ENCODE data around the gene FHDC1.
"Not testable (repeated sequence)": the region's sequence is repeated elsewhere in the genome, so short reads cannot be mapped to it uniquely, and the experiment has no call there.

Gene FHDC1, protein sequence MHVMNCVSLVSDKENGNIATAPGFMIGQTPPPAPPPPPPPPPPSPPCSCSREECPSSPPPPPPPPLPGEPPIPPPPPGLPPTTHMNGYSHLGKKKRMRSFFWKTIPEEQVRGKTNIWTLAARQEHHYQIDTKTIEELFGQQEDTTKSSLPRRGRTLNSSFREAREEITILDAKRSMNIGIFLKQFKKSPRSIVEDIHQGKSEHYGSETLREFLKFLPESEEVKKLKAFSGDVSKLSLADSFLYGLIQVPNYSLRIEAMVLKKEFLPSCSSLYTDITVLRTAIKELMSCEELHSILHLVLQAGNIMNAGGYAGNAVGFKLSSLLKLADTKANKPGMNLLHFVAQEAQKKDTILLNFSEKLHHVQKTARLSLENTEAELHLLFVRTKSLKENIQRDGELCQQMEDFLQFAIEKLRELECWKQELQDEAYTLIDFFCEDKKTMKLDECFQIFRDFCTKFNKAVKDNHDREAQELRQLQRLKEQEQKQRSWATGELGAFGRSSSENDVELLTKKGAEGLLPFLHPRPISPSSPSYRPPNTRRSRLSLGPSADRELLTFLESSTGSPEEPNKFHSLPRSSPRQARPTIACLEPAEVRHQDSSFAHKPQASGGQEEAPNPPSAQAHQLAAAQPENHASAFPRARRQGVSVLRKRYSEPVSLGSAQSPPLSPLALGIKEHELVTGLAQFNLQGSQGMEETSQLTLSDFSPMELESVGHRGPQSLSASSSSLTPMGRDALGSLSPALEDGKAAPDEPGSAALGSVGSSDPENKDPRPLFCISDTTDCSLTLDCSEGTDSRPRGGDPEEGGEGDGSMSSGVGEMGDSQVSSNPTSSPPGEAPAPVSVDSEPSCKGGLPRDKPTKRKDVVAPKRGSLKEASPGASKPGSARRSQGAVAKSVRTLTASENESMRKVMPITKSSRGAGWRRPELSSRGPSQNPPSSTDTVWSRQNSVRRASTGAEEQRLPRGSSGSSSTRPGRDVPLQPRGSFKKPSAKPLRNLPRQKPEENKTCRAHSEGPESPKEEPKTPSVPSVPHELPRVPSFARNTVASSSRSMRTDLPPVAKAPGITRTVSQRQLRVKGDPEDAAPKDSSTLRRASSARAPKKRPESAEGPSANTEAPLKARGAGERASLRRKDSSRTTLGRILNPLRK

DNA sequence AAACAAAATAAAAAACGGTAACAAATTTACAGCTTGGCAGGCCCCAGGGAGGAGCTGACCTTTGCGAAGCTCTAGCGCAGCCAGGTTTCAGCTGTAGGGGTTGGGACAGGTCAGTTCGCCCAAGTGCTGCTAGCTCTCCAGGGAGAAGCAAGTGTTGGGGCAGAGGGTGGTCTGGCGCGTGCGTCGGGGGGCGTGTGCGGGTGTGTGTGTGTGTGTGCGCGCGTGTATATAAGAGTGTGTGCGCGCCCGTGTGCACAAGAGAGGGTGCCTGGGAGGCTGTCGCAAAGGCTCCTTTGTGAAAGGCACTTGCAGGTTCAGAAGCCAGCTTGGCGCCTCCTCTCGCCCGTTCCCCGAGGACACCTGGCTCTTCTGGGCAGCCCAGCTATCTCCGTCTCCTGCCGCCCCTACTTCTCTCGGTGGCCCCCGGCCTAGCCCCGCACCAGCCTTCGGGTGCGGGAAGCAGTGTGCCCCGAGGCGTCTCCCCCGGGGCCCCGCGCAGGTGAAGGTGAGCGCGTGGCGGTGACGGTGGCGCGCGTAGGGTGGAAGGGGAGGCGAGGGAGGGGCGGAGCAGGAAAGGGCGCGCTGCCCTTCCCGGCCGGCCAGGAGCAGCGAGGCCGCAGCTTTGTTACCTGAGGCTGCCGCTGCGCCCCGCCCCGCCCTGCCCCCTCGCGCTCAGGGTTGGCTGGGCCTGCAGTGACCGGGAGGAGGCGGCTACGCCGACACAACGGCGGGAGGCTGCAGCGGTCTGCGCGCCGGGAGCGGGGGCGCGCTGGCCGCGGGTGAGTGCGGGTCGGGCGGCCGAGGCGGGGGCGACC is at the start of gene FHDC1:
Gene FHDC1 (plus strand): TSS at position 693 of the 815 bp plus-strand sequence. CDS start 6,735 bp downstream, outside the sequence.
- DNase-seq (ENCODE audit: low read depth, low spot score), result no peak

DNA sequence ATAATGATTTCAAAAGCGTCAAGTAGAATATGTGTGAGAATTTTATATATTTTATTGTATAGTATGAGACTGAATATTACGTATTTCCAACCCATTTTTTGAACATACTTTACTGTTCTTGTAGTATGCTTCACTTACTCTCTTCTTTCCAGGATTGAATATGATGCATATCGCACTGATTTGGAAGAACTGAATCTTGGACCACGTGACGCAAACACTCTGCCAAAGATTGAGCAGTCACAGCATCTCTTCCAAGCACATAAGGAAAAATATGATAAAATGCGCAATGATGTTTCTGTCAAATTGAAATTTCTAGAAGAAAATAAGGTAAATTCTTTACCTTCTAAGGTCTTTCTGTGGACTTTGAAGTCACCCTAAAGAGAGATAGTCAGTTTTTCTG is 48.1 kb upstream of the FHDC1 start:
- DNase-seq (ENCODE audit: low read depth, low spot score), result no peak

DNA sequence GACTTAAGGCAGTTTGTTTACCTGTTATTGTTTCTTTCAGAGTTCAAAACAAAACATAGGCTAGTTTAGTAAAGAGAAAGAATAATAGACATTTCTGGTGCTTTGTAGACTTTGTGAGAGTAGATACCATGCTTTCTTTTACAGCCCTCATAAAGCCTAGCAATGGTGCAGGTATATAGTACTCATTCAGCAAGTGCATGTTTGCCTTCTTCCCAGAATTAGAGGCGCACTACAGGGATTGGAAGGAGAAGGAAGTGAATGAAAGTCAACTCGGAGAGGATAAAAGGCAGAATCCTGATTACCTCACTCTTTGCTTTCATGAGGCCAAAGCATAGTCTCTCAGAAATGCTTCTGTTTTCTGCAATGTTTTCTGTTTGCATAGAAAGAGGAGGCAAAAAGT is 43.1 kb upstream of the FHDC1 start:
- no peak for DNase-seq (ENCODE audit: low read depth, low spot score)

DNA sequence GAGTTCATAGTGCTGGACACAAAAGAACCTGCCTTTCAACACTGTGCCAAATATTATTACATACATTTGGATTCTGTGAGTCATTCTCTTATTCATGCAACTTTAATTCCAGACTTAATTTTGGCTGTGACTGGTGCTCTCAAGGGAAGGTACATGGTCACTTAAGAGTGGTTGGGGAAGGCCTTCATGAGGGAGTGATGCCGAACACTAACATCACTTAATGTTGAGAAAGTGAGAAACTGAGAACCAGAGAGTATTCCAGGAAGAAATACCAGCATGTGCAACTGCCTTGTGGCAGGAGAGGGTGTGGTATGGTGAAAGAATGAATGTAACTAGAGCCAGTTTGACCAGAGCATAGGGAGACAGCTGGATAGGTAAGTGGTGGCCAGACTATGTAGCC is 41.5 kb upstream of the FHDC1 start:
- DNase-seq (ENCODE audit: low read depth, low spot score), result no peak

DNA sequence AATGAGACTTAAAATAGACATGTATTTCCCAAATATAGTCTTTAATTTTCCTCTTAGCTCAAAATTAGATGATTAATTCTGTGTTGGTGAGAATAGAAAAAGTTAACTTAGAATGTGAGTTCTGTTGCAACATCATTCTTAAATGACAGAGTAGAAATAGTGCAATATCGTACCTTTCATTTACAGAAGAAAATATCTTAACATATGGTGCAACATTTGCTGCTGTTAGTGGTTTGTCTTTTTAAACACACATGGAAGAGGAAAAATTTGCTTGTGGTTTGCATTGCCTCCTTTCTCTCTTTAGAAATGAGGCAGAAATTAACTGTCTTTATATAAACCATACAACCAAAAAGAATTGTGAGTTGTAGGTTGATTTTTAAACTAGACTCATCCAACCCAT is 39.3 kb upstream of the FHDC1 start:
- DNase-seq (ENCODE audit: low read depth, low spot score), result no peak

DNA sequence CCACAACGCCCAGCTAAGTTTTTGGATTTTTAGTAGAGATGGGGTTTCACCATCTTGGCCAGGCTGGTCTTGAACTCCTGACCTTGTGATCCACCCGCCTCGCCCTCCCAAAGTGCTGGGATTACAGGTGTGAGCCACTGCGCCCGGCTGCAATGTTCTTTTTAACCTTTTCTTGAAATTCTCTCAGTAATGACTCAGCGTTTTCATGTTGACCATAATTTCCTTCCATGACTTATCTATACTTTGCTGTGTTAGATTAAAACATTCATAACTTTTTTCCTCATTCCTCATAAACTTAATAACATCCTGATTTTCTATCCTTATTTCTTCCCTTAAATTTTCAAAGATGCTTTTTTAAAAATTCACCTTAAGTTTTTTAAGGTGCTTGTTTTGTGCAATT is 38.0 kb upstream of the FHDC1 start:
- not testable (repeated sequence) for DNase-seq (ENCODE audit: low read depth, low spot score)

DNA sequence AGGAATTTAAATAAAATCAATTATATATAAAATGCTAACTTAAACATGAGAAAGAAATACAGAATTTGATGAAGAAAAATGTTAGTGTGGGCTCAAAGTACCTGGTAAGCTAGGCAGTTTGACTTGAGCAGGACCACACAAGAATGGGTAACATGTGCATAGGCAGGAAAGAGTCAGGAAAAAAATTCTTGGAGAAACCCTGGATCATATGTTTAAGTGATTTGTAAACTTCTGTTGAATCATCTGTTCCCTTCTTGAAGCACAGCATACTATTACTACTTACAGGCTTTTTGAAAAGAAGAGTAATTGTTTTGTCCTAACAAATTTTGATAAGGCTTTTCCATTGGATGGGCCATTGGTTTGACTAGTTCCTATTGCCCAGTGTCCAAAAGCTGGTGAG is 37.5 kb upstream of the FHDC1 start:
- DNase-seq (ENCODE audit: low read depth, low spot score), result no peak

DNA sequence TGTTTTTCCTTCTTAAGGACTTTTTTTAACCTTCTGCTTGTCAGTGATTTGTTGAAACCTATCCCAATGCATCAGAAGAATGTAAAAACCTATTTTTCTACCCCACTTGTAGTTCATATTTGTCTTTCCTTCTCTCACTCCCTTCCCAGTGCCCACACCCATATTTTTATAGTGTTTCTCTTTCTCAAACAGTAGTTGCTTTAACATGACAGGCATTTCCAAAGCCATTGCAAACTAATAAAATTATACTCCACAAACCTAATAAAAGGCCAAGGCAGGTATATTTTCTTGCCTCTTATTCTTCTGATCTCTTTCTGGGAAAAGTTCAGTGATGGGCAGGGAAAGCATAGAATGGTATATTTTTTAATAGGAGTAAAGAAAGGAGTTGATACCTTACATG is 35.7 kb upstream of the FHDC1 start:
- DNase-seq (ENCODE audit: low read depth, low spot score), result no peak

DNA sequence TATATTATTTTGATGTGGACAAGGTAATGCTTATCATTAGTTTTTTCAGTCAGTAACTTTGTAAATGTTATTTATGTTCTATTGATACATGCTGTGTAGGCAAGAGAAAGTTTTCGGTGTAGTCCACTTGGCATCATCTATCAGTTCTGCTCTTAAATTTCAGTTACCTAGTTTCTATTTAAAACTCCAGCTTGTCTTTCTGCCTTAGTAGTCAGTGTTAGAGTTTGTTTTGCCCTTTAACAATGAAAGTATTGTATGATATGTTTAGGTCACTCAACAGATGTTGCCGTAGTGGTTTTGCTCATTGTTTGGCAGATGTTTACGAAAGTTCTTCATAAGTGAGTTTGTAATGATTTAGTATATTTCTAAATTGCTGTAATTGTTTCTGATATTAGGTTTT is 34.9 kb upstream of the FHDC1 start:
- no peak for DNase-seq (ENCODE audit: low read depth, low spot score)

DNA sequence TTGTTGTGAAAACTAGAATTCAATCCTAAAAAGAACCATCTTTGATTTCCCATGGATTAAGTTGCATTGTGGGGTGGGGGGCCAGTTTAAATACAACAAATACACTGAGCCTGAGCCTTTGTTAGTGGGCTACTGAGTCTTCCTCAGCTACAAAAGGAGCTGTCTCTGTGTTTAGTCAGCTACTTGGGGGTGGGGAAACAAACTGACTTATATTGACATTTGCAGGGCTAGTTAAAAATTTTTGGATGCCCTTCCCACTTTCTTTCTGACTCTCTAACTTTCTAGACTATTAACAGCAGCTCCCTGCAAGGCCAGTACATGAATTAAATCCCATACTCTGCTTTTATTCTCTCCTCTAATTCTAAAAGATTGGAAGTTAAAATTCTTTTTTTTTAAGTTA is 32.5 kb upstream of the FHDC1 start:
- DNase-seq (ENCODE audit: low read depth, low spot score), result no peak

DNA sequence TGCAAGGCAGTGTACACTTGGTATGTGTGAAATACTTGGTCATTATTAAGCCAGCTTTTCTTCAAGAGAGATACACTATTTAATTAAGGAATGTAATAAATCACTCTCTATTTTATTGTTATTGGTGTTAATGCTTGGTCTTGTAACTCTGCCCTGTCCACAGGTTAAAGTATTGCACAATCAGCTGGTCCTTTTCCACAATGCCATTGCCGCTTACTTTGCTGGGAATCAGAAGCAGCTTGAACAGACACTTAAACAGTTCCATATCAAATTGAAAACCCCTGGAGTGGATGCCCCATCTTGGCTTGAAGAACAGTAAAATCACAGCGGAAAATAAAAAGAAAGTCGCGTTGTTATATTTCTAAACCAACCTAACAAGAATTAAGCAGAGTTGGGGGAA is 26.2 kb upstream of the FHDC1 start:
- DNase-seq (ENCODE audit: low read depth, low spot score), result no peak

DNA sequence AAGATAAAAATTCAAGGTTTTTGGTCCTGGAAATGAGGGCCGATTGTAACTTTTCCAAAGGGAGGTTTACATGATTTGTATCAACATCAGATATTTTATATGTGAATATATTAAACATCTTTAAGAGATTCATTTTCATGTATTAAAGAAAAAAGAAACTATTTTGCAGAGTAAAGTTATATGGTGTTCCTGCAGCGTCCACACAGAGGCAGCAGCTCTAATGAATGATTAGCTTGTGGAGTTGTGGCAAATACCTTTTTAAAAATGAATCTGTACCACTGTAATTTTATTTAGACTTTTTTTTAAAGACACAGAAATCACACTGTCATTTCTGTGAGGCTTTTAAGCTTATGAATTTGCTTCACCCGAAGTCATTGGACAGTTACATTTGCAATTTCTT is 25.6 kb upstream of the FHDC1 start:
- DNase-seq (ENCODE audit: low read depth, low spot score), result no peak

DNA sequence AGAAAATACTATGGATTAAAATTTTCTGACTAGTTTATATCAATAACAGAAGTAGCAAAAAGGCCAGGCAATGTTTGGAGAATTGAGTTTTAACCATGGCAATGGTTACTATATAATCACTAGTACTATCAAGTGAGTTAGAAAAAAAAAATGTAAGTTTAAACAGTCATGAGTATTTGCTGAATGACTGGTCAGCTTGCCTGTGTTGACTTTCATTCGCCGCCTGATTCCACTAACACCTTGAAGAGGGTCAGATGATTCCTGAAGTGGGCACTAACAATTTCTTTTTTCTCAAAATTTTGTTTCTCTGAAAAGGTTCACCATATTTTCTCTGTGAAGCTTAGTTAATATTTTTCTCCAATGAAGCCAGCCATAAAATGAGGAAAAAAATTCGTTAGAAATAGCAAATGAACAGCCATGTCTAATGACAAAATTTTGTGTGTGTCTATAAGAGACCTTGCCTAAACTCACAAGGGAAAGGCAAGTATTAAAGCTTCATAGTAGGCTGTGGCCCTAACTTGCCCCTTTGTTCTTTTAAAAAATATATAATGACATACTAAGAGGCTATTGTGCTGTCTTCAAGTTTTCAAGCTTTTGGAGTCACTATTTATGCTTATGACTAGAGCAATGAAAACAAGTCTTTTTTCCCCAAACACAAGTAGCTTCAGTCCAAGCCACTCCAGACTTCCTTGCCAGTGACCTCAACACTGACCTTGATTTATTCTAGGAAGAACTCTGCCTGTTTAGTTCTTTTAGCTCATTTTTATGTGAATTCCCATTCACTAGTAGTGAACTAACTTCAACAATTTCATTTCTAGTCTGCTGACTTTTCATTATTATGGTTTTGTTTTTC is 18.4 kb upstream of the FHDC1 start:
- DNase-seq (ENCODE audit: low read depth, low spot score), result no peak

DNA sequence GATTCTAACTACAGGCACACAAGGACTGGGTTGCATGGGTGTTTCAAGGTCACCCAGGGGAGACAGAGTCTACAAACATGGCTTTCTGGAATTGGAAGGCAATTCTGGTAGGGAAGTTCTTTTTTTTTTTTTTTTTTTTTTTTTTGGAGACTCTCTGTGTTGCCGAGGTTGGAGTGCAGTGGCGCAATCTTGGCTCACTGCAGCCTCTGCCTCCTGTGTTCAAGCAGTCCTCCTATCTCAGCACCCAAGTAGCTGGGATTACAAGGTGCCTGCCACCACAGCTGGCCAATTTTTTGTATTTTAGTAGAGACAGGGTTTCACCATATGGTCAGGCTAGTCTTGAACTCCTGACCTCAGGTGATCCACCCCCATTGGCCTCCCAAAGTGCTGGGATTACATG is 16.3 kb upstream of the FHDC1 start:
- no peak for DNase-seq (ENCODE audit: low read depth, low spot score)

DNA sequence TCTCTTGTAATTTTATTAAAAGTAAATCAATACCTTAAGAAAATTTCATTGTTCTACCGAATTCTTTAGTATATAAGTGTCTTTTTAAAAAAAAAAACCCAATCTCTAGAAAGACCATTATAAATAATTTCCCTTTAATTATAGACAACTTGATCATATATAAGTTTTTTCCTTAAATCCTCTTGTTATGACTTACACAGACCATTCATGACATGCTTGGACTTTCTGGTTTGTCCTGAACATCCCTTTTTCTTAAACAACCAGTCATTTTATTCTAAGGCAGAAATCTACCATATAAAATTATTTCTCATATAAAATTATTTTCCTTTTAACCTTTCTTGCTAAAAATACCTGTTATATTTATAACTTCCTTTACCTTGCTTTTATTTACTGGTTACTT is 15.4 kb upstream of the FHDC1 start:
- DNase-seq (ENCODE audit: low read depth, low spot score), result no peak

DNA sequence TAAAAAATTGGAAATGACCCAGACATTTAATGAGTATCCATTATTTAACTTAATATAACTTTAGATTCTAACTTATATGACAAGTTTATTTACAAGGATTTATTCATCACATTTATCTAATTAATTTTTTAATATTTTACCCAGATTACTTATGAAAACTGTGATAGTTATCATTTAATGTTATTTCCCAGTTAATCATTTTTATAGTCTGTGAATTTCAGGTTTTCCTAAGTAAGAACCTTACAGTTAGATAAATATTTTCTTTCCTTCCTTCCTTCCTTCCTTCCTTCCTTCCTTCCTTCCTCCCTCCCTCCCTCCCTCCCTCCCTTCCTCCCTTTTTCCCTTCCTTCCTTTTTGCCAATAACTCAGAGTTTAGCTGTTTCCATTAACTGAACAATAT is 14.8 kb upstream of the FHDC1 start:
- DNase-seq (ENCODE audit: low read depth, low spot score), result no peak

DNA sequence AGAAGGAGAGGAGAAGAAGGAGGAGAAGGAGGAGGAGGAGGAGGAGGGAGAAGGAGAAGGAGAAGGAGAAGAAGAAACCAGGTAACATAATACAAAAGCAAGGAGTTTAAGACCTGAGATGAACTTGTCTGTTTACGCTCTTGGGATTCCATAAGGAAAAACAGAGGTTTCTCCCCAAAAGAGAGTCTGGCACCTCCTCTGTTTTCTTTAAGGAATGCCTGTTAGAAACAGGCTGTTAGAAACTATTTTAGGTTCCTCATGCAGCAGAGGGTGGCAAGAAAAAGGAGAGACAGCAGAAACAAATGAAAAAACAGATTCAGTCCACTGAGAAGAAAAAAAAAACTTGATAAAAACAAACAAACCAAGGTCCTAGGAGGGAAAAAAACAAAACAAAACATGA is 10.3 kb upstream of the FHDC1 start:
- DNase-seq (ENCODE audit: low read depth, low spot score), result no peak

DNA sequence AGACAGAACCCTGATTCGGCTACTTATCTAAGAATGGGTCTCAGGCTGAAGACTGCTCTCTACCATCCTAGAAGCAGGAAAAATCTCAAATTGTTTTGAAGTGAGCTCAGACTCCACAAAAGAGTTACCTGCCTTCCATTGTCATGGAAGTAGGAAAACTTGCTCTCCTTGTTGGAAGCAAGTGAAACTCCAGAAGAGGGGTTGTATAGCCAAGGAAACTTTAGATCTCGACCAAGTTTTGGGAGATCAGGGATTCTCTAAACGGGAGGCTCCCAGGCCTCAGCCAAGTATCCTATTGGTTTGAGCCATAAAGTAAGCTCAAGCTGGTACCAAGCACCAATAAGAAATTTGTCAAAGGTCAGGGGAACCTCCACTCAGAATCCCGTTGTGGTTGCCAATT is 9.2 kb upstream of the FHDC1 start:
- no peak for DNase-seq (ENCODE audit: low read depth, low spot score)

DNA sequence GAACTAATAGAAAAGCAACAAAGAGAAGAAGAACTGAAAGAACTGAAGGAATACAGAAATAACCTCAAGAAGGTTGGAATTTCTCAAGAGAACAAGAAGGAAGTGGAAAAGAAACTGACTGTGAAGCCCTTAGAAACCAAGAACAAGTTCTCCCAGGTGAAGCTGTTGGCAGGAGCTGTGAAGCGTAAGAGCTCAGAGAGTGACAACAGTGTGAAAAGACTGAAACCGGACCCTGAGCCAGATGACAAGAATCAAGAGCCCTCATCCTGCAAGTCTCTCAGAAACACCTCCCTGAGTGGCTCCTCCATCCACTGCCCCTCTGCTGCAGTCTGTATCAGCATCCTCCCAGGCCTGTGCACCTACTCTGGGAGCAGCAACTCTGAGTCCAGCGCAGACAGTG is 8.4 kb upstream of the FHDC1 start:
- DNase-seq (ENCODE audit: low read depth, low spot score), result no peak

DNA sequence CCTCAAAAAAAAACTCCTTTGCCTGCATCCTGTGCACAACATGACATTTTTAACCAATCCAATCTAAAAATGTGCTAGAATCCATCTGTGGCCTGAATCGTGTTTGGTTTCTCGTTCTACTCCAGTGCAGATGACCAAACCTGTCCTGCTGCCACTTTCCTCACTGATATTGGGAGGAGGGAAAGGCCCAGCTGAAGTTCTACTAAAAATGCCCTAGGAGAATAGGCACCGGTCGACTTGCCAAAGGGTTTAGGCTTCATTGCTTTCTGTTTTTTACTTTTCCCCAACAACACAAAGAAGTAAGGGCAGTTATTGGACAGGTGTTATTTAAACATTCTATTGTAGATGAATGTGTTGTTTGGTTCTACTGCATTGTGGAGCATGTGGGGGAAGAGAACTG is 7.8 kb upstream of the FHDC1 start:
- no peak for DNase-seq (ENCODE audit: low read depth, low spot score)

DNA sequence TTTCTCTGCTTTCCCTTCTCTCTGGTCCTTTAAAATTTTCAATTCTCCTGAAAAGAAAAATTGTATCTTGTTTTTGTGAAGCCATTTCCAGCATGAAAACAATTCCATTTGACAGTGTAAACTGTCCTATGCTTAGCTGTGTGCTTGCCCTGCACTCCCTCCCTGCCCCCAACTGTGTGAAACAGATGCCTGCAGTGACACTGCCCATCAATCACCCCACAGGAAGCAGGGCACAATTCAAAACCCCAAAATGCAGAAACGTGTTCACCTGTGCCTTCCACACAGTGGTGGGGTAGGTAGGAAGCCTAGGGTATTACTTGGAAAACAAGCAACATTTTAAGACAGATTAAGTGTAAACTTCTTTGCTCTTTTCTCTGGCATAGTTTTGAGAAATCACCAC is 6.2 kb upstream of the FHDC1 start:
- no peak for DNase-seq (ENCODE audit: low read depth, low spot score)
